Measurements from ENCODE around the gene LIX1.
"Not testable (repeated sequence)": the region's sequence is repeated elsewhere in the genome, so short reads cannot be mapped to it uniquely, and the experiment has no call there.

LIX1 gene

GRCh38 chr5:97102010-97102470 lies 40.4 kb downstream of the LIX1 start:
- DNase-seq (ENCODE audit: low read depth) = no peak

GRCh38 chr5:97101189-97101910 lies 41.1 kb downstream of the LIX1 start:
- DNase-seq (ENCODE audit: low read depth) = no peak

GRCh38 chr5:97100476-97100875 lies 41.9 kb downstream of the LIX1 start:
- no peak for DNase-seq (ENCODE audit: low read depth)

- peak; percentile 9 for DNase-seq (ENCODE audit: low read depth)
Measured at GRCh38 chr5:97098922-97099321, 43.5 kb downstream of the LIX1 start.

GRCh38 chr5:97097326-97098230 lies 44.8 kb downstream of the LIX1 start:
- DNase-seq (ENCODE audit: low read depth) = no peak

- DNase-seq (ENCODE audit: low read depth) = no peak
Measured at GRCh38 chr5:97096846-97097245, 45.6 kb downstream of the LIX1 start.

- no peak for DNase-seq (ENCODE audit: low read depth)
Measured at GRCh38 chr5:97096191-97096590, 46.2 kb downstream of the LIX1 start.

GRCh38 chr5:97095318-97095732 lies 47.1 kb downstream of the LIX1 start:
- DNase-seq (ENCODE audit: low read depth) = no peak

GRCh38 chr5:97094579-97095317 lies 47.7 kb downstream of the LIX1 start:
- no peak for DNase-seq (ENCODE audit: low read depth)

GRCh38 chr5:97093193-97093592 lies 49.2 kb downstream of the LIX1 start:
- no peak for DNase-seq (ENCODE audit: low read depth)

- DNase-seq (ENCODE audit: low read depth) = no peak
Measured at GRCh38 chr5:97090944-97091343, 51.5 kb downstream of the LIX1 start.

GRCh38 chr5:97089149-97089801 lies 53.1 kb downstream of the LIX1 start:
- DNase-seq (ENCODE audit: low read depth) = no peak

- no peak for DNase-seq (ENCODE audit: low read depth)
Measured at GRCh38 chr5:97088774-97089148, 53.6 kb downstream of the LIX1 start.

GRCh38 chr5:97087138-97087537 lies 55.3 kb downstream of the LIX1 start:
- DNase-seq (ENCODE audit: low read depth) = no peak

GRCh38 chr5:97085459-97086181 lies 56.8 kb downstream of the LIX1 start:
- no peak for DNase-seq (ENCODE audit: low read depth)

- not testable (repeated sequence) for DNase-seq (ENCODE audit: low read depth)
Measured at GRCh38 chr5:97084782-97085458, 57.5 kb downstream of the LIX1 start.

- DNase-seq (ENCODE audit: low read depth) = peak; percentile 35
Measured at GRCh38 chr5:97078958-97079743, 63.3 kb downstream of the LIX1 start.

GRCh38 chr5:97077246-97077645 lies 65.2 kb downstream of the LIX1 start:
- no peak for DNase-seq (ENCODE audit: low read depth)

- no peak for DNase-seq (ENCODE audit: low read depth)
Measured at GRCh38 chr5:97076098-97076497, 66.3 kb downstream of the LIX1 start.

GRCh38 chr5:97075649-97076048 lies 66.8 kb downstream of the LIX1 start:
- DNase-seq (ENCODE audit: low read depth) = no peak

Data from ELR (cell line).